ENCODE measurements around the gene ZNF358.

DNA sequence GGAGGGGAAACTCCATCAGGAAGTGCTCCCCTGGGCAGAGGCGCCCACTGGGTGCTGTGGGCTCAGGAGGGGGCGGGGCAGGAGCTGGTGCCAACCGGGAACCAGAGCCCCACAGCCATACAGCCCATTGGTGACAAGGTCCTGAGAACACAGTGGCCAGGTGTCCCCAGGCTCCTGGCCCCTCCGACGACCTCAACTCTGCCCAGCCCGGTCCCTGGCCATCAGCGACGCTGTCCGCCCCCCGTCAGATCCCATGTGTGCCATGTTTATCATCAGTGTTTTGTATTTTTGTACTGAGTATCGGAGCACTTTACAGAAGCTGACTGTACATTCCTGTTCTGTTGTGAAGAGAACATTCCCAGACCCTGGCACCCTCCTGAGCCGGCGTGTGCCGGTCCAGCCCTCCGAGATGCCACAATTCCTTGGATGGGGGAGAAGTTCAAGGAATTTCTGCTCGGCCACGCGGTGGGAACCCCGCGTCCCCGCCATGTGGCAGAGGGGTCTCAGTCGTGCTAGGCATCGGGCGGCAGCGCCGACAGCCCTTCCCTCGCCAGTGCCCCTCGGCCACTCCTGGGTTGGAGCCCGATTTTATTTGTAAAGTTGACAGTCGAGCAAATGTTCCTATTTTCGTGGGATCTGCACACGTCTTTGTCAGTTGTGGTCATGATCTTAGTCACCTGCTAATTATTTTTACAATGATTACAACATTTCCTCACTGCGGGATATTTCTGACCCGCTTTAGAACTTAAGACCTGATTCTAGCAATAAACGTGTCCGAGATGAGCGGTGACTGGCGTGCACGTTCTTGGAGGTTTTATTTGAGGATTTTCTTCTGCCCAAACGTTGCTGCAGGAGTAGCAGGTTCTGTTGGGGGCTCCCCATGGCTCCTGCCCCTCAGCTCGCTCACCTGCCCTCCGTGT, 43.9 kb upstream of the ZNF358 start:
- TF ChIP-seq EZH2 (IDR thresholded peaks at IDR 0.05): no peak
- TF ChIP-seq, protein P1, sequence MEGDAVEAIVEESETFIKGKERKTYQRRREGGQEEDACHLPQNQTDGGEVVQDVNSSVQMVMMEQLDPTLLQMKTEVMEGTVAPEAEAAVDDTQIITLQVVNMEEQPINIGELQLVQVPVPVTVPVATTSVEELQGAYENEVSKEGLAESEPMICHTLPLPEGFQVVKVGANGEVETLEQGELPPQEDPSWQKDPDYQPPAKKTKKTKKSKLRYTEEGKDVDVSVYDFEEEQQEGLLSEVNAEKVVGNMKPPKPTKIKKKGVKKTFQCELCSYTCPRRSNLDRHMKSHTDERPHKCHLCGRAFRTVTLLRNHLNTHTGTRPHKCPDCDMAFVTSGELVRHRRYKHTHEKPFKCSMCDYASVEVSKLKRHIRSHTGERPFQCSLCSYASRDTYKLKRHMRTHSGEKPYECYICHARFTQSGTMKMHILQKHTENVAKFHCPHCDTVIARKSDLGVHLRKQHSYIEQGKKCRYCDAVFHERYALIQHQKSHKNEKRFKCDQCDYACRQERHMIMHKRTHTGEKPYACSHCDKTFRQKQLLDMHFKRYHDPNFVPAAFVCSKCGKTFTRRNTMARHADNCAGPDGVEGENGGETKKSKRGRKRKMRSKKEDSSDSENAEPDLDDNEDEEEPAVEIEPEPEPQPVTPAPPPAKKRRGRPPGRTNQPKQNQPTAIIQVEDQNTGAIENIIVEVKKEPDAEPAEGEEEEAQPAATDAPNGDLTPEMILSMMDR (IDR thresholded peaks at IDR 0.05): no peak
- TF ChIP-seq EZH2phosphoT487 (IDR thresholded peaks at IDR 0.05): no peak

Measured in neural progenitor cell (in vitro differentiated cells).